DND-41 (cell line): ENCODE measurements around the gene FARP2.

Source experiments
- EZH2 ChIP-seq: IDR thresholded peaks from 3 replicates; pipeline ENCODE4 v1.6.1; 2012; ENCODE audit warnings: borderline replicate concordance, low read depth, mild to moderate bottlenecking, moderate library complexity, low read length, inconsistent platforms; ENCODE audit not compliant: severe bottlenecking
- TF ChIP-seq, protein P1 (sequence below): IDR thresholded peaks from 2 replicates; pipeline ENCODE4 v1.5.1; 2012; ENCODE audit warnings: borderline replicate concordance, low read length, moderate library complexity, mild to moderate bottlenecking; ENCODE audit not compliant: poor library complexity, severe bottlenecking; ENCODE audit errors: extremely low read depth

DNA sequence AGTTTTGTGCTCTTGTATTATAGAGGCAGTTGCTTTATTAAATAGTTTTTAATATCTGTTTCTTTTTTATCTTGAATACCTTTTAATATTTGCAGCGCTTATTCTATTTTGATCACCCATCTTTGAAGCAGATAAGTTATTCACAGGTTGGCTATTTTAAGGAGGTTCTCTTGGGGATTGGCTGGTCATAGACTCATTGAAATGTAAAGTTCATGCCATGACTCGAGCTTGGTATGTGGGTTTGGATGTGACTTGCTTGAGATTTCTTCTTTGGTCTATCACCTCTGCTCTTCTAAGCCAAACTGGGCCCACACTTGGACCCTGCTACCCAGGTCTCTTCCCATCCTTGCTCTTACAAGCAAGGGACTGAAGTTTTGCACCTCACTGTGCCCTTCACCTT lies 33.6 kb downstream of the FARP2 start:
- TF ChIP-seq, protein P1, sequence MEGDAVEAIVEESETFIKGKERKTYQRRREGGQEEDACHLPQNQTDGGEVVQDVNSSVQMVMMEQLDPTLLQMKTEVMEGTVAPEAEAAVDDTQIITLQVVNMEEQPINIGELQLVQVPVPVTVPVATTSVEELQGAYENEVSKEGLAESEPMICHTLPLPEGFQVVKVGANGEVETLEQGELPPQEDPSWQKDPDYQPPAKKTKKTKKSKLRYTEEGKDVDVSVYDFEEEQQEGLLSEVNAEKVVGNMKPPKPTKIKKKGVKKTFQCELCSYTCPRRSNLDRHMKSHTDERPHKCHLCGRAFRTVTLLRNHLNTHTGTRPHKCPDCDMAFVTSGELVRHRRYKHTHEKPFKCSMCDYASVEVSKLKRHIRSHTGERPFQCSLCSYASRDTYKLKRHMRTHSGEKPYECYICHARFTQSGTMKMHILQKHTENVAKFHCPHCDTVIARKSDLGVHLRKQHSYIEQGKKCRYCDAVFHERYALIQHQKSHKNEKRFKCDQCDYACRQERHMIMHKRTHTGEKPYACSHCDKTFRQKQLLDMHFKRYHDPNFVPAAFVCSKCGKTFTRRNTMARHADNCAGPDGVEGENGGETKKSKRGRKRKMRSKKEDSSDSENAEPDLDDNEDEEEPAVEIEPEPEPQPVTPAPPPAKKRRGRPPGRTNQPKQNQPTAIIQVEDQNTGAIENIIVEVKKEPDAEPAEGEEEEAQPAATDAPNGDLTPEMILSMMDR = no peak
- no peak for TF ChIP-seq EZH2
